H1 (cell line): ENCODE measurements around the gene VPS52. TPM values are rescaled to one million over a fixed set of nuclear protein-coding genes. Genes with fewer than 3 reads are reported as not detected.

ENCODE experiments used
- ASH2L ChIP-seq: fragments of 200-600, 300-600 bp; sonication (generic); IDR thresholded peaks from one replicate; pipeline ENCODE4 v1.7.1; 2017; ENCODE audit warnings: low read length
- CBX8 ChIP-seq: fragments of 300-800, 300-1000 bp; sonication (generic); IDR thresholded peaks from 2 replicates; pipeline ENCODE4 v1.7.1; 2016; ENCODE audit warnings: low read depth, low read length, borderline replicate concordance
- CTCF ChIP-seq, 3 experiments: IDR thresholded peaks; 1 replicate in 2 of 3; 2 replicates in 1 of 3; pipeline versions ENCODE4 v1.5.1 to v1.6.1; 2011; ENCODE audit warnings: low read length in 3 of 3, mild to moderate bottlenecking in 3 of 3, inconsistent platforms in 2 of 3, low read depth in 1 of 3, moderate library complexity in 1 of 3; ENCODE audit not compliant: insufficient read depth in 1 of 3; ENCODE audit errors: control extremely low read depth in 1 of 3
- EGR1 ChIP-seq: IDR thresholded peaks from 2 replicates; pipeline ENCODE4 v1.6.1; 2011; ENCODE audit warnings: low read depth, low read length, borderline replicate concordance
- EP300 ChIP-seq, 2 experiments: IDR thresholded peaks; 1 replicate in 1 of 2; 2 replicates in 1 of 2; pipeline ENCODE4 v1.6.1; 2011 to 2012; ENCODE audit warnings: low read depth in 2 of 2, low read length in 2 of 2, mild to moderate bottlenecking in 2 of 2, borderline replicate concordance in 1 of 2, inconsistent platforms in 1 of 2, moderate library complexity in 1 of 2
- FOSL1 ChIP-seq: IDR thresholded peaks from 2 replicates; pipeline ENCODE4 v1.6.1; 2011; ENCODE audit warnings: mild to moderate bottlenecking, low read depth, low read length, moderate library complexity; ENCODE audit not compliant: insufficient read depth
- GABPA ChIP-seq: IDR thresholded peaks from 2 replicates; pipeline ENCODE4 v1.6.1; 2011; ENCODE audit warnings: mild to moderate bottlenecking, low read length, moderate library complexity, borderline replicate concordance; ENCODE audit not compliant: insufficient read depth
- KDM1A ChIP-seq: fragments of 200-600, 300-600 bp; sonication (generic); IDR thresholded peaks from 2 replicates; pipeline ENCODE4 v1.7.1; 2016; ENCODE audit warnings: mild to moderate bottlenecking, low read length, borderline replicate concordance
- KDM5A ChIP-seq: fragments of 200-600 bp; IDR thresholded peaks from 2 replicates; pipeline ENCODE4 v1.7.1; 2012; ENCODE audit warnings: mild to moderate bottlenecking, low read length, inconsistent platforms, mixed read lengths
- MAX ChIP-seq: IDR thresholded peaks from 2 replicates; pipeline ENCODE4 v1.6.1; 2012; ENCODE audit warnings: inconsistent platforms
- NANOG ChIP-seq: IDR thresholded peaks from 2 replicates; pipeline ENCODE4 v1.6.1; 2011; ENCODE audit warnings: low read length, low read depth, mild to moderate bottlenecking, inconsistent platforms; ENCODE audit not compliant: insufficient read depth, poor library complexity, severe bottlenecking
- PHF8 ChIP-seq: fragments of 200-600 bp; sonication (generic); conservative IDR thresholded peaks from 2 replicates; pipeline ENCODE4 v1.7.1; 2012; ENCODE audit warnings: low read depth, mild to moderate bottlenecking, inconsistent platforms, low read length, moderate library complexity
- POLR2A ChIP-seq, 2 experiments: IDR thresholded peaks; 1 replicate in 1 of 2; 2 replicates in 1 of 2; pipeline ENCODE4 v1.6.1; 2011; ENCODE audit warnings: low read depth in 2 of 2, low read length in 2 of 2, mild to moderate bottlenecking in 2 of 2; ENCODE audit errors: control extremely low read depth in 1 of 2
- RBBP5 ChIP-seq: IDR thresholded peaks from 2 replicates; pipeline ENCODE4 v1.7.1; 2012; ENCODE audit warnings: low read depth, mild to moderate bottlenecking, inconsistent platforms, low read length, moderate library complexity, borderline replicate concordance
- SIRT6 ChIP-seq: IDR thresholded peaks from one replicate; pipeline ENCODE4 v1.7.1; 2012; ENCODE audit warnings: low read length, inconsistent platforms
- SP4 ChIP-seq: IDR thresholded peaks from 2 replicates; pipeline ENCODE4 v1.6.1; 2012; ENCODE audit warnings: low read length, inconsistent platforms
- SUZ12 ChIP-seq: fragments of 200-600 bp; sonication (generic); IDR thresholded peaks from 2 replicates; pipeline ENCODE4 v1.6.1; 2012; ENCODE audit warnings: mild to moderate bottlenecking, inconsistent platforms, low read length, moderate library complexity, mixed read lengths
- TAF1 ChIP-seq: IDR thresholded peaks from 2 replicates; pipeline ENCODE4 v1.6.1; 2011; ENCODE audit warnings: mild to moderate bottlenecking, low read depth, low read length
- TAF7 ChIP-seq: optimal IDR thresholded peaks from 2 replicates; pipeline ENCODE3; 2011; ENCODE audit warnings: low read depth, mild to moderate bottlenecking, inconsistent platforms, low read length, moderate library complexity, borderline replicate concordance
- polyA plus RNA-seq, 7 experiments: library from polyadenylated mRNA; depleted of rRNA in 3 of 7; stranded (reverse) in 5 of 7; unstranded in 2 of 7; fragments of >200 nt in 5 of 7; fragments of 200-250 nt in 2 of 7; gene quantifications; 1 replicate in 5 of 7; 2 replicates in 1 of 7; 4 replicates in 1 of 7; pipeline versions ENCODE4 v1.2.1 to v1.2.3, GENCODE V29; 2011 to 2013; ENCODE audit warnings: missing spikeins in 2 of 7, mixed read lengths in 2 of 7
- total RNA-seq: library from RNA; stranded (reverse); fragmentation: NEBNext Ultra II Directional; extraction: Animal tissue kit (Norgen Biotek cat#: 25700); gene quantifications from 2 replicates; pipeline ENCODE4 v1.2.1, GENCODE V29; 2021

The VPS52 gene
- total and polyA plus RNA-seq, 2 of the 8 experiments (the other 6 are each of a cell fraction or from before 2014, with no cell fraction given): 36.5 to 86.3 TPM

- no peak for TF ChIP-seq SP4
- TF ChIP-seq TAF1: peak; percentile 53
- TF ChIP-seq KDM1A: no peak
- TF ChIP-seq POLR2A (IDR thresholded peaks at IDR 0.05; ENCODE audit: control extremely low read depth in 1 of 2, low read depth in 2 of 2, low read length in 2 of 2): peak in 1 of 2 experiments; percentile 93; a peak in 2 of 3 replicates
- no peak for TF ChIP-seq KDM5A
- TF ChIP-seq FOSL1: 0 out of 2 replicates have a peak, but pooled peaks have one; percentile 59
- no peak for TF ChIP-seq CBX8
- peak; percentile 63 for TF ChIP-seq TAF7
- peak; percentile 16 for TF ChIP-seq NANOG
- peak in 2 of 3 experiments; percentile 40 to 62; a peak in 2 of 4 replicates for TF ChIP-seq CTCF (IDR thresholded peaks at IDR 0.05; ENCODE audit: control extremely low read depth in 1 of 3, insufficient read depth in 1 of 3, low read depth in 1 of 3, low read length in 3 of 3)
- TF ChIP-seq SUZ12: no peak
- peak; percentile 75 for TF ChIP-seq MAX
- peak; percentile 72; the same call in 1 of the 2 replicates for TF ChIP-seq GABPA
- no peak for TF ChIP-seq SIRT6
- TF ChIP-seq ASH2L: peak; percentile 84
- TF ChIP-seq EGR1: peak; percentile 79; the same call in 1 of the 2 replicates
- peak; percentile 83; the same call in 1 of the 2 replicates for TF ChIP-seq RBBP5
- no peak; the same call in 1 of the 2 replicates for TF ChIP-seq PHF8
- 0 out of 3 replicates have a peak, but pooled peaks of 1 of the 2 experiments have one; percentile 23 for TF ChIP-seq EP300 (IDR thresholded peaks at IDR 0.05; ENCODE audit: borderline replicate concordance in 1 of 2, low read depth in 2 of 2, low read length in 2 of 2)
These were observed 5.4 kb upstream of the VPS52 start, which contains the start of gene B3GALT4 (continued) for GRCh38 chr6:33276864-33277662.
